Endodermal cell (in vitro differentiated cells): ENCODE data around the gene PROSER1. TPM values are rescaled to one million over a fixed set of nuclear protein-coding genes. Genes with fewer than 3 reads are reported as not detected.

Experiments used
- DNase-seq: peaks from one replicate; pipeline ENCODE4 v3.0.0-alpha.2; 2017
- H3K27ac ChIP-seq: 2 replicates; pipeline ENCODE4 v1.5.1; 2013; ENCODE audit warnings: mild to moderate bottlenecking, low read depth, low read length, moderate library complexity
- H3K27me3 ChIP-seq: 2 replicates; pipeline ENCODE4 v1.6.1; 2013; ENCODE audit warnings: mild to moderate bottlenecking, low read length, moderate library complexity; ENCODE audit not compliant: insufficient read depth, control insufficient read depth, poor library complexity, severe bottlenecking
- H3K36me3 ChIP-seq: 2 replicates; pipeline ENCODE4 v1.7.0; 2013; ENCODE audit warnings: mild to moderate bottlenecking, low read length, moderate library complexity; ENCODE audit not compliant: control insufficient read depth, insufficient read depth
- H3K4me1 ChIP-seq: one replicate; pipeline ENCODE4 v1.7.0; 2013; ENCODE audit warnings: low read length; ENCODE audit not compliant: control insufficient read depth, insufficient read depth
- H3K4me3 ChIP-seq: 2 replicates; pipeline ENCODE4 v1.5.1; 2013; ENCODE audit warnings: mild to moderate bottlenecking, low read length, moderate library complexity
- H3K9ac ChIP-seq: 2 replicates; pipeline ENCODE4 v1.6.1; 2013; ENCODE audit warnings: mild to moderate bottlenecking, low read length, moderate library complexity; ENCODE audit not compliant: poor library complexity, severe bottlenecking; ENCODE audit errors: extremely low read depth
- H3K9me3 ChIP-seq: 2 replicates; pipeline ENCODE4 v1.6.1; 2013; ENCODE audit warnings: mild to moderate bottlenecking, low read length, moderate library complexity; ENCODE audit not compliant: control insufficient read depth
- H3K27ac Mint-ChIP-seq: 2 replicates; pipeline ENCODE4 v1.8.0; 2020; ENCODE audit warnings: mixed read lengths
- H3K27me3 Mint-ChIP-seq: 2 replicates; pipeline ENCODE4 v1.8.0; 2021; ENCODE audit warnings: mild to moderate bottlenecking, mixed read lengths; ENCODE audit not compliant: insufficient read depth
- H3K36me3 Mint-ChIP-seq: 2 replicates; pipeline ENCODE4 v1.8.0; 2020; ENCODE audit warnings: low read depth, mixed read lengths
- H3K4me1 Mint-ChIP-seq: 2 replicates; pipeline ENCODE4 v1.8.0; 2020; ENCODE audit warnings: mixed read lengths
- H3K4me3 Mint-ChIP-seq: 2 replicates; pipeline ENCODE4 v1.8.0; 2020; ENCODE audit warnings: mild to moderate bottlenecking, moderate library complexity, mixed read lengths
- H3K9me3 Mint-ChIP-seq: 2 replicates; pipeline ENCODE4 v1.8.0; 2020; ENCODE audit warnings: mild to moderate bottlenecking, mixed read lengths
- CTCF ChIP-seq: fragments of 200-600 bp; sonication (generic); conservative IDR thresholded peaks from 2 replicates; pipeline ENCODE4 v1.5.0; 2021; ENCODE audit warnings: antibody characterized with exemption, mild to moderate bottlenecking
- WGBS, 2 experiments: methylation state at CpG; one replicate each; pipeline versions ENCODE4 v1.1.5 to v1.1.7; 2013; ENCODE audit warnings: missing lambda C conversion rate in 2 of 2, mixed read lengths in 1 of 2; ENCODE audit not compliant: insufficient coverage in 1 of 2, insufficient read length in 1 of 2; 5-methylcytosine and 5-hydroxymethylcytosine counted together
- total RNA-seq, 2 donors: library from RNA; stranded (reverse); fragmentation: NEBNext Ultra II Directional in 1 of 2; extraction: Animal tissue kit (Norgen Biotek cat#: 25700) in 1 of 2; gene quantifications; 2 replicates in 1 of 2; 3 replicates in 1 of 2; pipeline ENCODE4 v1.2.1, GENCODE V29; 2021

Gene PROSER1
- total RNA-seq, 2 donors from 2014 or later = 54.0 to 62.1 TPM

- H3K4me3 ChIP-seq = no peak overlapping the region
- peaks cover 30% of the 10 kb centered on the region for H3K36me3 ChIP-seq
- H3K4me1 ChIP-seq = peaks cover 3% of the 10 kb centered on the region
- Mint-ChIP-seq H3K27me3 (no peaks in the 10 kb centered on the region), H3K4me3 (no peak overlapping the region), H3K36me3 (peaks cover 5% of the 10 kb centered on the region), H3K4me1 (peaks cover 26% of the 10 kb centered on the region), H3K9me3 (no peaks in the 10 kb centered on the region), H3K27ac (no peak overlapping the region)
- no peak overlapping the region for H3K9ac ChIP-seq
- 60 to 88% methylated on average over 1 of the region's 1 CpG for WGBS, 2 experiments
- no peak overlapping the region for H3K27ac ChIP-seq
- no peak for DNase-seq
- H3K9me3 ChIP-seq = no peaks in the 10 kb centered on the region
- TF ChIP-seq CTCF = no peak
- no peaks in the 10 kb centered on the region for H3K27me3 ChIP-seq
These were observed 3.8 kb downstream of the PROSER1 start for GRCh38 chr13:39034085-39034484.

DNA sequence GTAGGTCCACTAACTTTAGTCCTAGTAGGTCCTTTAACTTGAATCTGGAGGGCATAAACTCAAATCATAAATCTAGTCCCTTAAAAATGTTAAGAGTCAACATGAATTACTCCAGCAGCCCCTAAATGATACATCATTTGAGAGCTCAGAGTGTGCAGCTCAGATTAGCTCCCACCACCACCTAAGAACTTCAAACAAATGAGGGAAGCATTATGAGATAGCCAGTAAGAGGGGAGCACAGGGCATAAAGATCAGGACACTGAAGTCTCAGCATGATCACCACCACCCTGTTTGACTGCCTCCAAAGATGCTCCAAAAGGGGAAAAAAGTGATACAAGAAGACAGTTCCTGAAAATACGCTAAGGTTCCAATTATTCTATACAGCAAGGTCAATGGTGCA, 5.7 kb downstream of the PROSER1 start:
- TF ChIP-seq CTCF = no peak
- peaks cover 12% of the 10 kb centered on the region for H3K36me3 Mint-ChIP-seq
- H3K27ac Mint-ChIP-seq = no peak overlapping the region
- no peaks in the 10 kb centered on the region for H3K27me3 Mint-ChIP-seq
- H3K4me1 ChIP-seq = peaks cover 3% of the 10 kb centered on the region
- peaks cover 49% of the 10 kb centered on the region for H3K36me3 ChIP-seq
- DNase-seq = no peak
- H3K9me3 Mint-ChIP-seq = no peaks in the 10 kb centered on the region
- no peak overlapping the region for H3K27ac ChIP-seq
- H3K9ac ChIP-seq = no peak overlapping the region
- no peak overlapping the region for H3K4me3 ChIP-seq
- no peaks in the 10 kb centered on the region for H3K9me3 ChIP-seq
- peaks cover 24% of the 10 kb centered on the region for H3K4me1 Mint-ChIP-seq
- 80% methylated on average over 1 of the region's 1 CpG; no CpG with 5 or more reads in 1 of the 2 experiments for WGBS, 2 experiments
- H3K4me3 Mint-ChIP-seq = no peak overlapping the region
- no peaks in the 10 kb centered on the region for H3K27me3 ChIP-seq

DNA sequence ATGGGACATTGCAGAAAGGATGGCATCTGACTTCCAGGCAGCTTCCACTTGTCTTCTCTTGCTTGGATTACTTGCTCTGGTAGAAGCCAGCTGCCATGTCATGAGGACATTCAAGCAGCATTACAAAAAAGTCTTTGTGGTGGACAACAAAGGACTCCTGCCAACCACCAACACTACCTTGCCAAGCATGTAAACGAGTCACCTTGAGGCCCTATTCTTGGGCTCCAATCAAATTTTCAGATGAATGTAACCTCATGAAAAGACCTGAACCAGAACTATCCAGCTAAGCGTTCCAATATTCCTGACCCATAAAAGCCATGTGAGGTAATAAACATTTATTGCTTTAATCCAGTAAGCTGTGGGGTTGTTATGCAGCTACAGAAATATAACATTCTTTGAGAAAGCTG, 12.5 kb downstream of the PROSER1 start:
- Mint-ChIP-seq H3K36me3 (peaks cover 60% of the 10 kb centered on the region), H3K4me1 (peaks cover 20% of the 10 kb centered on the region), H3K27me3 (no peaks in the 10 kb centered on the region), H3K4me3 (no peak overlapping the region), H3K27ac (no peak overlapping the region), H3K9me3 (no peaks in the 10 kb centered on the region)
- H3K36me3 ChIP-seq = peaks cover 95% of the 10 kb centered on the region
- TF ChIP-seq CTCF = no peak
- WGBS, 2 experiments = 90 to 100% methylated on average over 2 of the region's 2 CpGs
- peaks cover 5% of the 10 kb centered on the region for H3K4me1 ChIP-seq
- H3K9ac ChIP-seq = no peak overlapping the region
- no peak for DNase-seq
- no peaks in the 10 kb centered on the region for H3K27me3 ChIP-seq
- H3K9me3 ChIP-seq = no peaks in the 10 kb centered on the region
- no peak overlapping the region for H3K27ac ChIP-seq
- H3K4me3 ChIP-seq = no peak overlapping the region
